NCI-H1694 treated with DMSO at 0.1 percent for 48 hours (cell line): ENCODE results near the gene GPR84.

Experiments used
- DNase-seq: peaks from one replicate; lab custom pipeline; 2025; lab: John Stamatoyannopoulos, UW

GPR84 gene

GRCh38 chr12:54364413-54364812 is at the start of gene GPR84:
Gene GPR84 (minus strand): TSS chr12:54364486. CDS start chr12:54363851, 635 bp downstream.
- no peak for DNase-seq

- no peak for DNase-seq
These were observed 49.3 kb upstream of the GPR84 start for GRCh38 chr12:54413284-54414190.

GRCh38 chr12:54412786-54413185 is 48.5 kb upstream of the GPR84 start:
- DNase-seq = no peak

- no peak for DNase-seq
These were observed 48.1 kb upstream of the GPR84 start for GRCh38 chr12:54412348-54412747.

GRCh38 chr12:54411391-54412241 is 47.3 kb upstream of the GPR84 start:
- no peak for DNase-seq

GRCh38 chr12:54409267-54409666 is 45.0 kb upstream of the GPR84 start:
- DNase-seq = no peak

- DNase-seq = no peak
These were observed 43.1 kb upstream of the GPR84 start for GRCh38 chr12:54407183-54407905.

GRCh38 chr12:54405573-54405972 is 41.3 kb upstream of the GPR84 start:
- no peak for DNase-seq

GRCh38 chr12:54405106-54405505 is 40.8 kb upstream of the GPR84 start:
- no peak for DNase-seq

- DNase-seq = no peak
These were observed 40.0 kb upstream of the GPR84 start for GRCh38 chr12:54404061-54405004.

- DNase-seq = no peak
These were observed 36.8 kb upstream of the GPR84 start for GRCh38 chr12:54401119-54401518.

GRCh38 chr12:54398995-54399793 is 34.9 kb upstream of the GPR84 start:
- DNase-seq = peak; percentile 44

- DNase-seq = no peak
These were observed 33.9 kb upstream of the GPR84 start for GRCh38 chr12:54398218-54398617.

- no peak for DNase-seq
These were observed 32.9 kb upstream of the GPR84 start for GRCh38 chr12:54397157-54397556.

GRCh38 chr12:54395545-54395944 is 31.3 kb upstream of the GPR84 start:
- no peak for DNase-seq

GRCh38 chr12:54394986-54395385 is 30.7 kb upstream of the GPR84 start:
- DNase-seq = no peak

- peak; percentile 28 for DNase-seq
These were observed 30.0 kb upstream of the GPR84 start for GRCh38 chr12:54394281-54394719.

GRCh38 chr12:54393743-54394142 is 29.5 kb upstream of the GPR84 start:
- no peak for DNase-seq

- no peak for DNase-seq
These were observed 28.9 kb upstream of the GPR84 start for GRCh38 chr12:54393207-54393609.
